HCT116 (cell line): Measurements from ENCODE around the gene PRLR. TPM values are rescaled to one million over a fixed set of nuclear protein-coding genes. Genes with fewer than 3 reads are reported as not detected.

Source experiments
- ATAC-seq: fragments of 200-7000 bp; cut with Tn5 transposase; 2 replicates; pipeline ENCODE4 v1.9.1; 2020; ENCODE audit warnings: mild to moderate bottlenecking, moderate library complexity
- BruUV-seq: library from RNA; stranded (reverse); fragments of 400-500 nt; replicated peaks from 2 replicates; lab custom pipeline; 2021; lab: Mats Ljungman, UMichigan
- CTCF ChIA-PET: fragments of 300-600 bp; sonication (Branson Sonifier 250); formaldehyde crosslinking; loops from one replicate; lab custom pipeline; 2021; ENCODE audit warnings: antibody characterized with exemption; lab: Charles Lee
- POLR2A ChIA-PET: fragments of 300-600, 350-600 bp; sonication (Branson Sonifier 250); formaldehyde crosslinking; loops from one replicate; lab custom pipeline; 2021; ENCODE audit warnings: antibody characterized with exemption; lab: Charles Lee
- RAD21 ChIA-PET, 2 experiments: fragments of 300-600 bp; sonication (Branson Sonifier 250); formaldehyde crosslinking; loops; one replicate each; lab custom pipeline; 2023; ENCODE audit warnings: low total read pairs in 2 of 2; ENCODE audit not compliant: uncharacterized antibody in 2 of 2, unreplicated experiment in 2 of 2, low non-redundant PET in 1 of 2; lab: Charles Lee
- DNase-seq: peaks from one replicate; pipeline ENCODE4 v3.0.0-alpha.2; 2010; ENCODE audit warnings: low read depth, low spot score
- H2AFZ ChIP-seq: fragments of 200-600 bp; shearing (Covaris generic), sonication (generic); 2 replicates; pipeline ENCODE4 v1.6.1; 2017; ENCODE audit warnings: low read depth, mixed run types, mixed read lengths, antibody characterized with exemption, low read length; ENCODE audit not compliant: poor library complexity, severe bottlenecking
- H3K27ac ChIP-seq: 2 replicates; pipeline ENCODE4 v1.5.1; 2012; ENCODE audit warnings: low read depth, low read length
- H3K27me3 ChIP-seq: fragments of 200-600 bp; sonication (generic); 2 replicates; pipeline ENCODE4 v1.6.1; 2016; ENCODE audit warnings: mixed run types, low read length, mixed read lengths; ENCODE audit not compliant: insufficient read depth
- H3K36me3 ChIP-seq, 2 experiments: fragments of 200-500 bp in 1 of 2; fragments of 200-600 bp in 1 of 2; sonication (Bioruptor generic) in 1 of 2; sonication (generic) in 1 of 2; 2 replicates each; pipeline versions ENCODE4 v1.5.1 to v1.6.1; 2014 to 2016; ENCODE audit warnings: low read length in 2 of 2, inconsistent platforms in 1 of 2, mixed read lengths in 1 of 2, mixed run types in 1 of 2; ENCODE audit not compliant: insufficient read depth in 2 of 2, control insufficient read depth in 1 of 2
- H3K4me1 ChIP-seq, 2 experiments: fragments of 200-600 bp in 1 of 2; sonication (generic) in 1 of 2; 2 replicates each; pipeline versions ENCODE4 v1.5.1 to v1.6.1; 2012 to 2017; ENCODE audit warnings: low read length in 2 of 2, inconsistent platforms in 1 of 2, mild to moderate bottlenecking in 1 of 2, mixed read lengths in 1 of 2, mixed run types in 1 of 2, moderate library complexity in 1 of 2; ENCODE audit not compliant: insufficient read depth in 2 of 2, control insufficient read depth in 1 of 2
- H3K4me2 ChIP-seq: fragments of 200-600 bp; sonication (generic); 2 replicates; pipeline ENCODE4 v1.6.1; 2017; ENCODE audit warnings: mixed run types, low read length, mixed read lengths
- H3K4me3 ChIP-seq, 2 experiments: fragments of 200-600 bp in 1 of 2; sonication (generic) in 1 of 2; replicated peaks in 1 of 2; 2 replicates each; pipeline ENCODE4 v1.5.1; 2011 to 2016; ENCODE audit warnings: low read length in 2 of 2, control low read depth in 1 of 2, low read depth in 1 of 2, mild to moderate bottlenecking in 1 of 2, mixed read lengths in 1 of 2, mixed run types in 1 of 2
- H3K79me2 ChIP-seq: fragments of 200-600 bp; sonication (generic); 2 replicates; pipeline ENCODE4 v1.6.1; 2017; ENCODE audit warnings: mild to moderate bottlenecking, mixed run types, low read length, moderate library complexity, mixed read lengths; ENCODE audit not compliant: insufficient read depth
- H3K9ac ChIP-seq: fragments of 200-600 bp; sonication (generic); 2 replicates; pipeline ENCODE4 v1.6.1; 2016; ENCODE audit warnings: low read length, mixed read lengths
- H3K9me2 ChIP-seq: fragments of 200-600 bp; sonication (generic), shearing (Covaris generic); 2 replicates; pipeline ENCODE4 v1.6.1; 2017; ENCODE audit warnings: mixed run types, mild to moderate bottlenecking, moderate library complexity; ENCODE audit not compliant: insufficient read depth
- H3K9me3 ChIP-seq, 2 experiments: fragments of 200-500 bp in 1 of 2; fragments of 200-600 bp in 1 of 2; sonication (Bioruptor generic) in 1 of 2; sonication (generic) in 1 of 2; 2 replicates each; pipeline ENCODE4 v1.6.1; 2014 to 2017; ENCODE audit warnings: low read length in 2 of 2, mixed read lengths in 2 of 2, inconsistent platforms in 1 of 2, low read depth in 1 of 2, mild to moderate bottlenecking in 1 of 2, mixed run types in 1 of 2, moderate library complexity in 1 of 2; ENCODE audit not compliant: control insufficient read depth in 1 of 2, insufficient read depth in 1 of 2
- H4K20me1 ChIP-seq: fragments of 200-600 bp; sonication (generic), shearing (Covaris generic); 2 replicates; pipeline ENCODE4 v1.6.1; 2017; ENCODE audit warnings: mixed run types, mild to moderate bottlenecking, moderate library complexity; ENCODE audit not compliant: insufficient read depth
- ATF3 ChIP-seq: IDR thresholded peaks from 2 replicates; pipeline ENCODE4 v1.6.1; 2012
- CTCF ChIP-seq, 3 experiments: fragments of 200-600 bp in 1 of 3; sonication (generic) in 1 of 3; IDR thresholded peaks in 2 of 3; conservative IDR thresholded peaks in 1 of 3; 2 replicates each; pipeline ENCODE4 v1.5.1; 2012 to 2017; ENCODE audit warnings: low read depth in 2 of 3, low read length in 2 of 3, antibody characterized with exemption in 1 of 3, borderline replicate concordance in 1 of 3, control low read depth in 1 of 3, mild to moderate bottlenecking in 1 of 3, mixed read lengths in 1 of 3, mixed run types in 1 of 3, moderate library complexity in 1 of 3; ENCODE audit not compliant: insufficient read depth in 1 of 3
- EGR1 ChIP-seq: IDR thresholded peaks from 2 replicates; pipeline ENCODE4 v1.6.1; 2012; ENCODE audit warnings: low read depth
- ELF1 ChIP-seq: IDR thresholded peaks from 2 replicates; pipeline ENCODE4 v1.6.1; 2012; ENCODE audit warnings: low read depth, borderline replicate concordance
- EZH2 ChIP-seq: fragments of 200-600 bp; sonication (generic); IDR thresholded peaks from 2 replicates; pipeline ENCODE4 v1.6.1; 2017; ENCODE audit warnings: antibody characterized with exemption, mixed run types
- FOSL1 ChIP-seq: IDR thresholded peaks from 2 replicates; pipeline ENCODE4 v1.6.1; 2012; ENCODE audit warnings: low read depth
- JUND ChIP-seq: IDR thresholded peaks from 2 replicates; pipeline ENCODE4 v1.6.1; 2012
- POLR2A ChIP-seq: IDR thresholded peaks from 2 replicates; pipeline ENCODE4 v1.7.0; 2011; ENCODE audit warnings: borderline replicate concordance; ENCODE audit not compliant: insufficient read depth, insufficient read length; ENCODE audit errors: extremely low read depth
- RAD21 ChIP-seq: IDR thresholded peaks from 2 replicates; pipeline ENCODE4 v1.6.1; 2012; ENCODE audit warnings: low read depth, mild to moderate bottlenecking
- REST ChIP-seq: IDR thresholded peaks from 2 replicates; pipeline ENCODE4 v1.6.1; 2012; ENCODE audit warnings: low read depth
- SRF ChIP-seq: IDR thresholded peaks from 2 replicates; pipeline ENCODE4 v1.6.1; 2012; ENCODE audit warnings: low read depth
- TCF7L2 ChIP-seq: IDR thresholded peaks from 2 replicates; pipeline ENCODE4 v1.7.0; 2011; ENCODE audit warnings: borderline replicate concordance, inconsistent platforms; ENCODE audit not compliant: insufficient read depth, insufficient read length; ENCODE audit errors: extremely low read depth
- YY1 ChIP-seq: IDR thresholded peaks from 2 replicates; pipeline ENCODE4 v1.6.1; 2011; ENCODE audit warnings: low read length, low read depth, moderate library complexity, mild to moderate bottlenecking; ENCODE audit not compliant: insufficient replicate concordance; ENCODE audit errors: extremely low read depth
- ZBTB33 ChIP-seq: IDR thresholded peaks from 2 replicates; pipeline ENCODE4 v1.6.1; 2011; ENCODE audit warnings: mild to moderate bottlenecking, low read length, moderate library complexity; ENCODE audit not compliant: insufficient replicate concordance; ENCODE audit errors: extremely low read depth
- ZNF274 ChIP-seq: fragments of 200-500 bp; sonication (Bioruptor generic); IDR thresholded peaks from 2 replicates; pipeline ENCODE4 v1.6.1; 2014; ENCODE audit warnings: mild to moderate bottlenecking, low read depth, low read length, inconsistent platforms
- intact Hi-C: fragments of 100-400 bp; cut with micrococcal nuclease; formaldehyde crosslinking; loops from 2 replicates; pipeline ENCODE4 v1.10.0; 2022
- total RNA-seq: library from RNA; stranded (reverse); gene quantifications from one replicate; pipeline ENCODE4 v1.2.1, GENCODE V29; 2021; ENCODE audit not compliant: unreplicated experiment

PRLR gene
- total RNA-seq, 1 experiment from 2014 or later: 0.10 TPM

- Histone ChIP-seq H3K4me1 (no peaks in the 10 kb centered on the region), H4K20me1 (no peaks in the 10 kb centered on the region), H3K27me3 (peaks cover 4% of the 10 kb centered on the region; the same call in 1 of the 2 replicates), H3K9ac (no peak overlapping the region), H3K36me3 (no peaks in the 10 kb centered on the region), H3K27ac (no peak overlapping the region), H3K4me2 (no peak overlapping the region), H3K9me3 (no peaks in the 10 kb centered on the region), H3K9me2 (no peaks in the 10 kb centered on the region), H3K79me2 (no peaks in the 10 kb centered on the region), H3K4me3 (no peak overlapping the region), H2AFZ (no peak overlapping the region)
- CTCF ChIA-PET: no interaction called here
- no TSS peak for BruUV-seq
- POLR2A ChIA-PET: no interaction called here
- RAD21 ChIA-PET: no interaction called here
- TF ChIP-seq ATF3: no peak
- TF ChIP-seq JUND: no peak
- no peak for TF ChIP-seq RAD21
- no peak for TF ChIP-seq POLR2A
- no peak for TF ChIP-seq EGR1
- TF ChIP-seq YY1: no peak
- TF ChIP-seq TCF7L2: no peak
- TF ChIP-seq REST: no peak
- TF ChIP-seq SRF: no peak
- TF ChIP-seq CTCF (IDR thresholded peaks at IDR 0.05 in 2 of 3, conservative IDR thresholded peaks at IDR 0.05 in 1 of 3; ENCODE audit: borderline replicate concordance in 1 of 3, insufficient read depth in 1 of 3, low read depth in 2 of 3, low read length in 2 of 3): no peak
- TF ChIP-seq EZH2: no peak
- TF ChIP-seq ELF1: no peak
- no peak for TF ChIP-seq ZNF274
- no peak for TF ChIP-seq ZBTB33
- no peak for TF ChIP-seq FOSL1
- intact Hi-C loops: no loop called here
- no peak for ATAC-seq
- DNase-seq: no peak
Observed at GRCh38 chr5:35214051-35214450, 16.2 kb downstream of the PRLR start.
